GM19025 (cell line): ENCODE results near the gene GMDS.

ENCODE experiments used
- ATAC-seq: cut with Tn5 transposase; IDR thresholded peaks from one replicate; pipeline ENCODE4 v1.9.1; 2021; ENCODE audit warnings: mild to moderate bottlenecking, low read depth, moderate library complexity; ENCODE audit not compliant: unreplicated experiment

GMDS gene

DNA sequence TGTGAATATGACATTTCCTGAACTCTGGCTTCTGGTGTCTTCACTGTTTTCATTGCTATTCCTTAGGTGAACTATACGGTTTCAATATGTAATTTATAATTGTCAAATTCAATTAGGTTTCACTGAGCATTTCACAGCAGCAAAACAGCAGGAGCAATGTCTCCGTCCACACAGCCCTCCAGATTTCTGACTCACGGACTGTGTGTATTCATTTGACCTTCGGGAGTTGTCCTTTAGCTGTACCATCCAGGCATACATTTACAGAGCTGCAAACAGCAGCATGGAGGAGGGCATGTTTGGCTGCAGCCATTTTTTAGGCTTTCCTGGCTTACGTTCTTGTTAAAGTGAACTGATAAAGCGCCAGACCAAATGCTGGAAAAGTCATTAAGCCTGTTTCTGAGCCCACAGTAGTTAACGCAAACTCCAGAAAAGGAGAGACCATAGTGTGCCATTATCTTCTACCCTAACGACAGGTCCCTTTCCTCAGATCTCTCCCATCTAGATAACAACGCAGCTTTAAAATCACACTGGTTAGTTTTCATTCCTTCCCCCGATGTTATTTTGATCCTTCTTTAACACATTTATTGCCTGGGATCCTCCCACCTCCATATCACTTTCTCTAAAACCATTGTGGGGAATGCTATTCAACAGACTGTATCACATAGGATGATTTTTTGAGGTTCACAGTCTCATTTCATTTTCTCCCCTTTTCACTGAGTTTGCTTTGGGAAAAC is 617.4 kb downstream of the GMDS start:
- ATAC-seq: no peak

DNA sequence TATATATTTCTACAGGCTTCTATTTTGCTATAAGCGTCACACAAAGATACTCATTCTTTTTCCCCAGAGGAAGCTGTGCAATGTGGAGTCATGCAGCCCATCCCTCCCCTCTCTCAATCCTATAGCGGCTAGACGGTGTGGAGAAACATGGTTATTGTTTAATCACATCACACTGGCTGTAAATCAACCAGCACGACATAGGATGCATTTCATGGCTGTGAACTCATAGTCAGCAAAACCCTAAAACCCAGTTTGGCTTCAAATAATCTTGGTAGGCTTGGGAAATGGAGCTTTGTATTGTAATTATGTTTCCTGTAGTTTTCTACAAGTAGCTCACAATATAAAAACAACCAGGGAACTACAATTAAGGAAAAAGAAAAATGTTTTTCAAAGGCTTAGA is 618.9 kb downstream of the GMDS start:
- ATAC-seq: no peak

DNA sequence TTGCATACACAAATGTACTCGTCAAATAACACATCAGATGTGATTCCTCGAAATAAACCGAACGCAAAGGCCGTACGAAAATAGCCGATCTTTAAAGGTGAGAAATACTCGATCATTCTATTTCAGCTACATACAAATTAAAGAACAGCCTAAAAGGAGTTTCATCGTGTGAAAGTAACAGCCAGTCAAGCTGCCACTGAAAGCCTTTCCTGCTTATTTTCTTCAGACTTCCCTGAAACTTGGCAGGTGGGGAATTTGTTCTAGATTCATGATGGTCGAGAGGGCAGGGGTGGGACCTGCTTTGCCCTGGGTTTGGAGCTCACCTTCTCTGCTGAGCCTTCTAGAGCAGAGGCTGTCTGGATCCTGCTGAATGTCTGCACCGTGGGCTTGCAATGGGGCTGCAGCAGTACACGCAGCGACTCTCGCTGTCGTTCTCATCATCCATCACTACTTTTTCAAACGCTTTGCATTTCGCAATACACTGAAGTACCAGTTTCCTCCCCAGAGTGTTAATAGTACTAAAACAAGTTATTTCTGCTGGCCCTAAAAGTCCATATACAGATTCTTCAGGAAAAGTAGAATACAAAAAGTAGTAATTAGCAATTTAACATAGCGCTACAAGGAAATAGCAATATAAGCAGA is 619.5 kb downstream of the GMDS start:
- ATAC-seq: no peak

DNA sequence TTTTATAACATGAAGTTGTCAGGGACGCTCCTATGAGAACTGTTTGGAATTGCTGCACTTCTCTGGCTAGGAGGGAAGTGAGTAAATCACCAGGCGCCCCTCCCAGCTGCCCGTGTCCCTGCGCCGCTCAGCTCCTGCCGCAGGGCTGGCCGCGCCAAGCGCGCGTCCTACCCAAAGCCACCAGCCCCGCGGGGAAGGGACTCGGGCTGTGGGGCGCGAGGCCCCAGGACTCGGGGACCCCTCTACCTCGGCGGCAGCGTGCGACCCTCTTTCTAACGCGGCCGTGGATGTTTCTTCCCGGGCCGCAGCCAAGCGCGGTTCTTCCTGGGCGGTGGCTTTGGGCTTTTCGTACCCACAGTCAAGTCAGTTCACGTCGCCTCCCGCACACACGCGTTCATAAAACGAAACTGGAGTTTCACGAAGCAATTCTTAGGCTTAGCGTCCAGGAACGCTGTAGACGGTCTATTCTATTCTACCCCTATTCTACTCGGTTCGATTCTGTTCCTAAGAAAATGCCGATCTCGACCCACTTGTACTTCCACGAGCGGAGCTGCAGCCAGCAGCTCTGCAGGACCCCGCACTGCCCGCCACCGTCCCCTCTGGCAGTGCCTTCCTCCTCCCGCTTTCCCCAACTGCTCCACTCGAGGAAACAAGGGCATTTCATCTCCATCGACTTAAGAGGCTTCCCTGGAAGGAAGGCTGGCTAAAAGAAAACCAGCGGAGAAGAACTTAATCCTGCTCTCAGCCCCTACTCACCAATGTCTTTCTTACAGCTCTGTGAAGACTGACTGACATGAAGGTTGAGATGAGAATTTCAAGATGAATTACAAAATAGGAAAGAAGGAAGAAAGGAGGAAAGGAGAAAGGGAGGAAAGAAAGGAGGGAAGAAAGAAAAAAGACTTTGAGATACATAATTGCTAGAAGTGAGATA is 620.3 kb downstream of the GMDS start:
- no peak for ATAC-seq

DNA sequence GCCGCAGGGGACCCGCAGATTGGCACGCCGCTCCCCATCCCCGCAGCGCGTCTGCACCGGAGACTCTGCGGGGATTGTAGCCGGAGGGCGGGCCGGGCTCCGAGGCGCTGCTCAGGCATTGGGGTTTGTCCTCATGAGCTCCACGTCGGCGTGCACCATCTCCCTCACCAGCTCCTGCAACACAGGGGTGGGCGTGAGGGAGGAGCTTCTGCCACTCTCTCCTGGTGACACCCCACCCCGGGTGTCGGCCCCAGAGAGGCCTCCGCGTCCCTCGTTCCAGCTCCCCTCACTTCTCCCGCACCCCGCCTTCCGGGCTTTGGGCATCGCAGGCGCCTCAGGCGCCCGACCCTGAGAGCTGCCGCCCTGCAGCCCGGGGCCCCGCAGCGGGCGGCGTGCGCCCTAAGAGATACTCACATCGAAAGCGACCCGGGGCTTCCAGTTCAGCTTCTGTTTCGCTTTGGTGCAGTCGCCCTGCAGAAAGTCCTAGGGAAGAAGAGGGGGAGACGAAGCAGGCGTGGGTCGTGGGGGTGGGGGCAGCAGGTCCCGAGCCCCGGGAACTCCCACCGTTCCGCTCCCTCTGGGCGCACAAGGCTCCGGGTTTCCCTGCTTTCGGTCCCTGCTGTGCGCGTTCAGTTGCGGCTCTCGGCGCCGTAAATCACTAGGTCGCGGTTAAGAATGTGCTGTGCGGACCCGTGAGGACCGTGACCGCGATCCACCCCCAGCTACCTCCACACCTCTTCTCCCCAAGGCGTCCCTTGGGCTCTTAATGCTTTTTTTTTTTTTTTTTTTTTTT is 621.2 kb downstream of the GMDS start:
- no peak for ATAC-seq

DNA sequence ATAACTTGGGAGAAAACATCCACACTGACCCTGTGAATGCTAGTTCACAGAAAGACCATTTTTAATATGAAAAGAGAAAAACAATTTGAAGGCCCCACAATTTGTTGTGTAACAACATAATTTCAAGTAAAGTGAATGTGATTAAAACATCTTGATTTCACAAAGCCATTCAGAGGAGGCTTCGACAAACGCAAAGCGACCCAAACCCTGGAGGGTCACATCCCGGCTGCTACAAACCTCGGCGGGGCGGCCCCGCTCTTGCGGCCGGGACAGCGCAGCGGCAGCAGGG is 621.7 kb downstream of the GMDS start:
- no peak for ATAC-seq

DNA sequence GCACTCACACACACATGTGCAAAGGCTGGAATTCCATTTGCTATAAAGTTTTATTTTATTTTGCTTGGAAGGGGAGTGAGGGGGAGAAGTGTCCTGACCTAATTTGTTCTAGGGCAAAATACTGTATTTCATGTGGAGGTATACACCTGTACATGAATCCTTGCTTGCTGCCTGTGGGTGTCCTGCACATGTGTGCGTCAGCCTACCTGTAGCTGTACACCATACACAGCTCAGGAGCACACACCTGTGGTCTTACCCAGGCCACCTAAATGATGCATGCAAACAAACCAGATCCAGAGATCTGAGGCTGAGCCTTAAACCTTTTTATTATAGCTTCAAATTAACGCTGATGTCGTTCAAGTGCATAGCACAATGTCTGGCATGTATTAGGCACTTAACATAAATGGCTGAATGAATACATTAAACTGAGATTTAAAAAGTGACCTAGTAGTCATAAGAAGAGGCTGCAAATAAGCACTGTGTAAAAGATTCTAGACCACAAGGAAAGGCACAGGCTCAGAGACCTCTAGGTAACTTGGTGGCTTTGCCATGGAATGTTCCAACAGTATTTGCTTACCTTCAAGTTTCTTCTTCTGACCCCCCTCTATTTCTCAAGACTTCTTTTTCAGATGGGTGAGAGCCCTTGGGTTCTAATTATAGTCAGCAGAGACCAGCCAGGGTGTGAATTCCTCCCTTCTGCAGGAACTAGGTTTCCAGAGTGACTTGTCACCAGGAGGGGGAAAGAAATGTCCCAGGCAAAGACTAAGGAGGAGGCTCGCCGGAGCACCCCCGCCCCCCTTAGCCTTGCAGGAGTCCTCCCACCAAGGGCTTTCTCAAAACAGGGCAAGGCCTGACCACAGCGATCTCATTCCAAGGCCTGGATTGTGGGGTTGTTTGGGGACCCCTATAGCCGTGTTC is 622.3 kb downstream of the GMDS start:
- ATAC-seq: no peak

DNA sequence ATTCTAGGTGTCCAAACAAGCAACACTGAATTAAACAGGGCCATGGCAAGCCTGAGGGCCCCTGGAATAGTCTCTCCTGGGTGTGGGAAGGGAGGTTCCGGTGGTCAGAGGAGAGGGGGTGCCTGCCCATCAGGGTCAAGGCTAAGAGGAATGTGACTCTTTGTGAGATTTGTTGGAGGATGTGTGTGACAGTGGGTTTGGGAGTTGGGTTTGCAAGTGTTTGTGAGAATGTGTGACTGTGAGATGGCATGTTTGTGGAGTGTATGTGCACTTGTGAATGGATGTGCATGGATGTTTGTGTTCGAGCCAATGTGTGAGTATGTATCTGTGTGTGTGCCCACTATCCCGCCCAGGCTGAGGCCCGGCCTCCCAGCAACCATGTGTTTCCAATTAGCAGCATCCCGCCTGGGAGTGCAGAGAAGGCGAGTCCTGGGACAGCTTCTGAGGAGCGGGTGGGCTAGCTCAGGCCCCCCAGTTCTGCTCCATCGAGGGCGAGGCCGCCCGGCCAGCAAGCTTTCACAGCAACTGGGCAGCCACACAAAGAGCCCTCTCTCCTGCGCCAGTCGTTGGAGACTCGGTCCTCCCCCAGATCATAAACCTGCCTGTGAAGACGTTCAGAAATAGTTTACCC is 623.1 kb downstream of the GMDS start:
- no peak for ATAC-seq

DNA sequence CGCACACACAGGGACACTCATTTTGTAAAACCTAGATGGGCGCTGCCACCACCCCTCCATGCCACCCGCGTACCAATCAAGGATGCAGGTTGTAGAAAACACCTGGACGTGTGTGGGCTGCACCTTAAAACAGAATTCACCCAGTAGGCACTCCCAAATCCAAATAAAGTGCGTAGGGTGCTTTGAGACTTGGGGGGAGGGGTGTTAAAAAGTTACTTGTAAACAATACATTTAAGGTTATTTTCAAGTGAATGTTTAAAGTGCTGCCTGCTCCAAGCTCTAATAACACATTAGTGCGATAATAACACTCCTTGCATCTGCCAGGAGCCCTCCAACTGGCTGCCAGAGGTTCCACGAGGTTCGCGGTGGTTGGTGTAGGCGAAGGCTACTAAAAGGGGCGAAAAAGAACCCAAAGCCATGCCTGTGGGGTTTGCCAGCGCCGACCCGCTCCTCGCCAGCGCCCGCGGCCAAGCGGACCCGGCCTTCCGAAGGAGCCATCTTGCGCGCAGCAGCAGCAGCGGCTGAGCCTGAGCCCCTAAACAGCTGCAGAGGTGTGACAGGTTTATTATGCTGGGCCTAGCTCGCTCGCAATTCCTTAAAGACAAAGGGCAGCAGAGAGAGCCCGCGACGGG is 624.2 kb downstream of the GMDS start:
- no peak for ATAC-seq

DNA sequence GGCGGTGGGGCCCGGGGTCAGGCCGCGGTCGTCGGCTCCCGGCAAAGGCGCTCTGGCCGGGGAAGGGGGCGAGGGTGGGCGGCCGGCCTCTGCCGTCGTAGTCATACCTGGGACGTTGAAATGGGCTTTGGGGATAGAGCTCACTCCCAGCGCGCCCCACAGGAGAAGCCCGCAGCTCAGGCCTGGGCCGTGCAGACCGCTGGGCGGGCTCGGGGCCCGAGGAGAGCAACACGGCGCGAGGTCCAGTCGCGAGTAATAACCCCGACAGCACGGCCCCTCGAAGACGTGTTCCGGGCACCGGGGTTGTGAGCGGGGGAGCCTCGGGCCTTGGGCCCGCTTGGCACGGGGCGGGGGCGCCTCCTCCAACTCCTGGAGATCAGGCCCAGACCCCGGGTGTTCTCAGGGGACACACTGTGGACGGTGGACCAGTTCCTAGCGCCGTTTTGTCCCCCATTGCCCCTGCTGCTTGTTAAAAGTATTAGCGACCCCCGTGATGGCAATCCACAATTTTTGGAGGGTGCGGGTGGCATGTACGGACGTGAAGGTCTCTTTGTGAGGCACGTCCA is 624.8 kb downstream of the GMDS start:
- ATAC-seq: no peak

DNA sequence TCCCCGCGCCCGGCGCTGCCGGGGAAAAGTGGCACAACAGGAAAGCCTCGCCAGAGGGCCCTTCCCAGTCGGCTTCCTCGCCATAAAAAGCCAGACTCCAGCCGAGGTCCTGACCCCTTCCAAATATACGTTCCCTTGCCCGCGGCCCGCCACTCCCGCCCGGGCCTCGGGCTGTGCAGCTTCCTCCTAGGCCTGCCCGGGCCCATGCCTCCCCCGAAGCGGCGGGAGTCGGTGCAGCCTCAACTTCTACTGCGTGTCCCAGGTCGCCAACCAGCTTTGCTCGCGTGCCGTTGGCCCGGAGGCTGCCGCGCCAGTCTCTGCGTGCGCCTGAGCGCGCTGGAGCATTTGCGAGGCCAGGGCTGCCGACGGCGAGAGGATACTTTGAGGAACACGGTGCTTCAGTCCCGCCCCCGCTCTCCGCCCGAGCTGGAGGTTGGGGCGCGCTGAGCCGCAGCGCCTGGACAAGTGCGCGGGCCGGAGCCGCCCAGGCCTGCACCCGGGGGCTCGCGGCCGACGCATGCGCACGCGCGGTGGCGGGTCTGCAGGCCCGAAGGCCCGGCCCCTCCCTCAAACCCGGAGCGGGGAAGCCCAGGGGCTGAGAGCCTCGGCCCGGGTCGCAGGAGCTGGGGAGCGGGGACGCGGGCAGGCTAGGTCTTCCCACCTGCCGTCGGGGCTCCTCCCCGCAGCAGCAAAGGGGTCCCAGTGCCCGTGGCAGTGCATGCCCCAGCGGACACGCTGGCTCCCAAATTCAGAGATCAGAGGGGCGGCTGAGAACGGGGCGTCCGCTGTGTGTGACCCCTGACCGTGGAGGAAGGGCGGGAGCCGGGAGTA is 625.5 kb downstream of the GMDS start:
- ATAC-seq: no peak

DNA sequence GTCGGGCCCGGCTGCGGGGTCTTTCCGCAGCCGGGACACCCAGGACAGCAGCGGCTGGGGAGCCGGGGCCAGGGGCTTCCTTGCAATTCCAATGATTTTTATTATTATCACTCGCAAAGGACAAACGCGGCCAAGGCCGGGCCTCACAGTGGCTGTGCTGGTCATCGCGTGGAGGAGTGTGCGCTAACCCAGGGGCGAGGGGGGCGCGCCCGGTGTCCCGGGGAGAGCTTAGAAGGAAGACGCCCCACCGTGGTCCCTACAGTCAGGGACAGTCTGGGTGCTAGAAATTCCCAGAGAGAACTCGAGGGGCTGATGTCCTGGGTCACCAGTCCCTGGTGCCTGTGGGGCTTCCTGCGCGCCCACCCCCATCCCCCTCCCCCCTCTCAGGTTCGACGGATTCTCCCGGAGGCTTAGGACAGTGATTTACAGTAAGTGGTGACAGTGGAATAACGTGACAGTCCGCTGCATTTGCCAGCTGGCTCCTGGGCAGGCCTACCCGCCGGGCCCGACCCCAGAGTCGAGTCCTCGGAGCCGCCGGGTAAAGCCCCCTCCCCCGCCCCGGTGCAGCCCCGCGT is 626.2 kb downstream of the GMDS start:
- no peak for ATAC-seq

DNA sequence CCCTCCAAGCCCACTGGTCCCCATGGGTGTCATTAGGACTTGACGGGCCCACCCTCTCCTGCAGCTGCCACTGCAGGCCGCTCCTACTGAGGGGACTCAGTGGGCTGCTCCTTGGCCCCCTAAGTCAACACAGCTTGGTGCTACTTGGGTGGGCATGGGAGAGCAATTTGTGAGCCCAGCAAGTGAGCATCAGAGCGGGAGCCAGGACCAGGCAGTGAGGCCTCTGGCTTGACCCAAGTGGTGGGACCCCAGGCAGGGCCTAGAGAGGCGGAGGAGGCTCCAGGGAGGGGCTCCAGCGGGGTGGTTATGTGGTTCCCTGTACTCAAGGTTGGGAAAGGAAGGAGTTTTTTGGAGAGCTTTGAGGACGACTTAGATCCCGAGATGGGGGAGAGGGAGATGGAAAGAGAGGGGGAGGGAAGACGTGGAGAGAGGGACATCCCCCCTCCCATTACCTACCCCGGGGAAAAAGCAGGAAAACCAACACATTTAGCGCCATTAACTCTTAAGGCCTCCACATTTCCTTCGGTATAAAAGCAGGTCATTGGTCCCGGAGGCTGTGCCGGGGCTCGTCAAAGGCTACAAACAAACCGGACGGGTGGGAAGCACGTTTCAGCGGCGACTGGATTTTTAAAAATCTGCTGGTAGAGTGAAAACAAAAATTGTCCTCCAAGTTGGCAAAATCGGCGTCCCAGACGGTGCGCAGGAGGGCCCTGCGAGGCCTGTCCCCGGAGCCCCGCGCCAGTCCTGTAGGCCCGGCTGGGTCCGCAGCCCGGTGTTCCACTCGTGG is 626.9 kb downstream of the GMDS start:
- ATAC-seq: no peak

DNA sequence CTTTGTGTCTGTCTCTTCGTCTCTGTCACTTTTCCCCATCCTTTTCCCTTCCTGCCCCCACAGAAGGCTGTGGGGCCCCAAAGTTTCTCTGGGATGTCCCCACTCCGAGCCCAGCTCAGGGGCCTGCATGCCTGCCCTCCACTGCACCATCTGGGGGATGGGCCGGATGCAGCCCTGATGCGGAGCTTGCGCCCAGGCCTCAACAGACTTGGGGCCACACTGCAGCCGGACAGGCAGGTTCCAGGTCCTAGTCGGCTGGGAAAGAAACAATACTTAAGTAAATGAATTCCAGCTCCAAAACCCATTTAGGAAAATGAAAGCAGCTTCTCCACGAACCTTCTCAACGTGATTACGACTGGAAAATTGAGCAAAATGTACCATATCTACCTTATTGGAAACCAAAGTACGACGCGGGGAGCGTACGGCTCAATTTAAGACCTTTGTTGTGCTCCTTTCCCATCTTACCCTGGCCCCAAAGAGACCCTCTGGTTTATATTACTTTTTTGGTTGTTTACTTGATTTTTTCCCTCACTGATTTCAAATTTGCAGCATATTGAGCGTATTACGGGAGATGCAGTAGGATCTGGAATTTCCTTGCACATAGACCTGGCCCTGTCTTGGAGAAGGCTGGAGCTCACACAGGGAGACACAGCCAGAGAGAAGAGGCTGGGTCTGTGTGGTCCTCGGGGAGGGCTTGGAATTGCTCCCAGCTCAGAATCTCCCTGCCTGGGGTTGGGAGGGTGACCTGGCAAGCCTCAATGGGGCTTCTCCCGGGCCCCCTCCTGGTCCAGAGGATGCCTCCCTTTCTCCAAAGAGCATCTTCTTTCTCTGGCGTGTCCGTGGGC is 627.7 kb downstream of the GMDS start:
- no peak for ATAC-seq

DNA sequence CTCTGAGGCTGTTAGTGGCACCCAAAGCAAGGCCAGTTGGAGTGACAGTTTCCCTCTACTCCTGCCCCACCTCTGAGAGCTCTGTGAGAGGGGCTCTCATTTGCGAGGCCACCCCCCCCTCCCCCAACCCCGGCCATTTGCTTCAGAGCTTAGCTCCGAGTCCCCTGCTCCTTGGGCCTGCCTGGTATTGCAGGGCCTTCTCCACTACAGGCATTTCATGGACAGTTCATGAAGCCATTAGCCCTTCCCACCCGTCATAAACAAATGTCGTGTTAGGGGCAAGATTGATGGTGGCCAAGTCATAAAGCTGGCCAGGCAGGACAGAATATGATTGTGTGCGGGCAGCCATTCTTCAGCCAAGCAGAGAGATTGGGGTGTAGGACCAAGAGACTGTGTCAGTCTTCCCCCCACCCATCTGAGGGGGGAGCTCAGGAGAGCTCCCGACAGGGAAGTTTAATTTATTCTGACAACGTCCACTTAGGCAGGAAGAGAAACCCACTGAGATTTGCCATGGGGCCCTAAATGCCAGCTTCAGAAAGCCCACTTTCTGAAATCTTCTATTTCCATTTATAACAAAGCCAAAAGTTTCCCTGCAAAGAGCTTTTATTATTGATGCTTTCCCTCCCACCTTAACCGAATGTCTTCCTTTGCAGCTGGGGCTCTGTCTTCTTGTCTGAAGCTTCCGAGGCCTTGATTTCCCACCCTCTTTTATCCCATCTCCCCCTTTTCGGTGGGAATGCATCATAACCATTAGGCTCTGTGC is 628.5 kb downstream of the GMDS start:
- no peak for ATAC-seq
